GM12873 (cell line): ENCODE measurements around the gene RHBDF2.

Experiments
- CTCF ChIP-seq: IDR thresholded peaks from 2 replicates; pipeline ENCODE4 v1.5.1; 2012; ENCODE audit warnings: low read depth, mild to moderate bottlenecking, moderate library complexity, low read length, control low read depth; ENCODE audit not compliant: insufficient read depth; ENCODE audit errors: missing control alignments

The RHBDF2 gene

GRCh38 chr17:76502341-76503211, 1.4 kb upstream of the RHBDF2 start:
- TF ChIP-seq CTCF, result no peak

- no peak for TF ChIP-seq CTCF
Measured at GRCh38 chr17:76501827-76502307, 644 bp upstream of the RHBDF2 start.

- TF ChIP-seq CTCF, result no peak
Measured at GRCh38 chr17:76500747-76501017, 541 bp downstream of the RHBDF2 start.

- TF ChIP-seq CTCF, result no peak
Measured at GRCh38 chr17:76500074-76500746, 1.0 kb downstream of the RHBDF2 start.

- no peak for TF ChIP-seq CTCF
Measured at GRCh38 chr17:76499267-76499667, 2.0 kb downstream of the RHBDF2 start.

GRCh38 chr17:76498876-76499251, 2.4 kb downstream of the RHBDF2 start:
- peak; percentile 16 for TF ChIP-seq CTCF

GRCh38 chr17:76497979-76498875, 3.0 kb downstream of the RHBDF2 start:
- no peak for TF ChIP-seq CTCF
